ENCODE measurements around the gene DZIP1.

DZIP1 gene

DNA sequence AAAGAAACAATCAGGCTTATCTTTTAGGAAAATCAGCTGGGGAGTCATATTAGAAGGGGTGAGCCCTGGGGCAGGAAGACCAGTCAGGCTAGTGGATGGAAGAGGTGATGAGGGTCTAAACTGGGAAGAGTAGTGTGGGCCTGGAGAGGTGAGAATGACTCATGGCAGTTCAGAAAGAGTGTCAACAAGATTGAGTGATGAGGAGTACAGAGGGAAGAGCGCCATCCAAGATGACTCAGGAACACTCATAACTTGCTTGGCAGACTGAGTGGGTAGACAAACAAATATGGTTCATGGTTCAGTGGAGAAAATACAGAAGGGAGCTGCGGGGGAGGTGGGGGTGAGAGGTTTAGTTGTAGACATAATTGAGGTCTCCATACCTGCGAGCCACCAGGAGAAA, 109.3 kb downstream of the DZIP1 start:
- TF ChIP-seq ZFX (IDR thresholded peaks at IDR 0.05; ENCODE audit: borderline replicate concordance), result no peak
- no peak for TF ChIP-seq CTCF (IDR thresholded peaks at IDR 0.05)
- no peak overlapping the region for H3K27ac ChIP-seq

GRCh38 chr13:95533545-95534160, 110.9 kb downstream of the DZIP1 start:
- no peak for TF ChIP-seq CTCF (IDR thresholded peaks at IDR 0.05)
- no peak for TF ChIP-seq ZFX (IDR thresholded peaks at IDR 0.05; ENCODE audit: borderline replicate concordance)
- H3K27ac ChIP-seq, result no peak overlapping the region

GRCh38 chr13:95530178-95530577, 114.3 kb downstream of the DZIP1 start:
- TF ChIP-seq CTCF (IDR thresholded peaks at IDR 0.05) (no peak), ZFX (IDR thresholded peaks at IDR 0.05; ENCODE audit: borderline replicate concordance) (no peak)
- H3K27ac ChIP-seq, result no peak overlapping the region
